ENCODE data around the gene ELL. TPM values are rescaled to one million over a fixed set of nuclear protein-coding genes. Genes with fewer than 3 reads are reported as not detected.
A peak's percentile ranks its signal among the peaks of the same experiment; 100 is the strongest.

ELL gene
- total RNA-seq, 1 experiment from 2014 or later = 22.9 TPM

- H3K4me3 ChIP-seq (replicated peaks in 1 of 2; ENCODE audit: low read depth in 1 of 2, low read length in 2 of 2) = peak within 1 kb of the TSS; percentile 89 to 100
- H3K4me2 ChIP-seq (ENCODE audit: low read length) = peak within 1 kb of the TSS; percentile 91
- H3K9me3 ChIP-seq (ENCODE audit: control insufficient read depth in 1 of 2, insufficient read depth in 1 of 2, low read depth in 1 of 2, low read length in 2 of 2) = no peaks in the 10 kb centered on the region
- ChIA-PET POLR2A (interaction anchor here (0.7 to 2.4 kb wide), 13 partner anchors 10 to 282 kb away, joined by 3 to 15 read pairs (median 3); partner anchors contain the start of genes ELL, FKBP8 and UBA52), CTCF (interaction anchor here (0.6 to 1.5 kb wide), 4 partner anchors 11 to 114 kb away, joined by 3 to 4 read pairs (median 3); no protein-coding TSS in a partner anchor), RAD21 (ENCODE audit: low non-redundant PET in 1 of 2, low total read pairs in 2 of 2, uncharacterized antibody in 2 of 2, unreplicated experiment in 2 of 2) (interaction anchor here in 1 of 2 experiments (0.8 kb wide), 1 partner anchor 31 kb away, joined by 4 read pairs; no protein-coding TSS in a partner anchor)
- intact Hi-C loops (cut with micrococcal nuclease) = loop anchor here (1.0 kb wide), 2 partner anchors 33 to 35 kb away; partner anchors contain the start of gene ELL
- H3K36me3 ChIP-seq (ENCODE audit: control insufficient read depth in 1 of 2, insufficient read depth in 2 of 2, low read length in 2 of 2) = peaks cover 4 to 16% of the 10 kb centered on the region in 2 experiments; a peak in 2 of 4 replicates
- no peaks in the 10 kb centered on the region for H3K9me2 ChIP-seq (ENCODE audit: insufficient read depth)
- peak; percentile 97 for ATAC-seq
- DNase-seq (ENCODE audit: low read depth, low spot score) = peak; percentile 99
- H3K79me2 ChIP-seq (ENCODE audit: insufficient read depth, low read length) = peaks cover 51% of the 10 kb centered on the region
- H3K27ac ChIP-seq (ENCODE audit: low read depth, low read length) = peak within 1 kb of the TSS; percentile 79
- H3K4me1 ChIP-seq (ENCODE audit: control insufficient read depth in 1 of 2, insufficient read depth in 2 of 2, low read length in 2 of 2) = peaks cover 4 to 22% of the 10 kb centered on the region in 2 experiments; a peak in 3 of 4 replicates
- peak within 1 kb of the TSS; percentile 94 for H3K9ac ChIP-seq (ENCODE audit: low read length)
- no peaks in the 10 kb centered on the region for H3K27me3 ChIP-seq (ENCODE audit: insufficient read depth, low read length)
- H2AFZ ChIP-seq (ENCODE audit: low read depth, low read length, poor library complexity, severe bottlenecking) = no peak within 1 kb of the TSS
- no TSS peak for BruUV-seq (replicated peaks)
- H4K20me1 ChIP-seq (ENCODE audit: insufficient read depth) = no peaks in the 10 kb centered on the region
- TF ChIP-seq YY1 (IDR thresholded peaks at IDR 0.05; ENCODE audit: extremely low read depth, insufficient replicate concordance, low read depth, low read length) (no peak), JUND (IDR thresholded peaks at IDR 0.05) (no peak), SP1 (IDR thresholded peaks at IDR 0.05; ENCODE audit: low read depth) (peak; percentile 65), SIN3A (IDR thresholded peaks at IDR 0.05; ENCODE audit: low read depth) (peak; percentile 77), REST (IDR thresholded peaks at IDR 0.05; ENCODE audit: low read depth) (no peak), EGR1 (IDR thresholded peaks at IDR 0.05; ENCODE audit: low read depth) (no peak; the same call in 1 of the 2 replicates), RAD21 (IDR thresholded peaks at IDR 0.05; ENCODE audit: low read depth) (no peak), CTCF (IDR thresholded peaks at IDR 0.05 in 2 of 3, conservative IDR thresholded peaks at IDR 0.05 in 1 of 3; ENCODE audit: borderline replicate concordance in 1 of 3, insufficient read depth in 1 of 3, low read depth in 2 of 3, low read length in 2 of 3) (no peak), POLR2A (IDR thresholded peaks at IDR 0.05; ENCODE audit: borderline replicate concordance, extremely low read depth, insufficient read depth, insufficient read length) (peak; percentile 55), ZFX (IDR thresholded peaks at IDR 0.05) (peak; percentile 54; the same call in 1 of the 2 replicates), POLR2AphosphoS5 (IDR thresholded peaks at IDR 0.05; ENCODE audit: low read depth, low read length) (peak; percentile 78), ATF3 (IDR thresholded peaks at IDR 0.05) (no peak), EZH2phosphoT487 (IDR thresholded peaks at IDR 0.05; ENCODE audit: borderline replicate concordance) (no peak), FOSL1 (IDR thresholded peaks at IDR 0.05; ENCODE audit: low read depth) (no peak), ELF1 (IDR thresholded peaks at IDR 0.05; ENCODE audit: borderline replicate concordance, low read depth) (peak; percentile 80), SRF (IDR thresholded peaks at IDR 0.05; ENCODE audit: low read depth) (no peak), ZBTB33 (IDR thresholded peaks at IDR 0.05; ENCODE audit: extremely low read depth, insufficient replicate concordance, low read length) (no peak), ZNF274 (IDR thresholded peaks at IDR 0.05; ENCODE audit: low read depth, low read length) (no peak)
Observed at GRCh38 chr19:18557411-18558201, 35.7 kb upstream of the ELL start, which contains the start of gene KXD1. Gene KXD1, plus strand, starts transcription at chr19:18557870. Its CDS starts 4,187 bp downstream, at chr19:18562057.
